ACHN (cell line): Measurements from ENCODE around the gene CHRM4.

Source experiments
- DNase-seq: peaks from one replicate; pipeline ENCODE4 v3.0.0-alpha.2; 2015
- in situ Hi-C: cut with HindIII; loops from 2 replicates; pipeline ENCODE4 v1.10.0; 2017; ENCODE audit warnings: low sequenced_read_pairs, low pct_ligation_motif_present, low pct_unique_long_range_greater_than_20kb

CHRM4 gene

GRCh38 chr11:46360878-46361277, 30.7 kb downstream of the CHRM4 start:
- no peak for DNase-seq
- in situ Hi-C loops: no loop called here

- in situ Hi-C loops: no loop called here
- DNase-seq: no peak
Observed at GRCh38 chr11:46359953-46360352, 31.6 kb downstream of the CHRM4 start.

GRCh38 chr11:46357483-46357936, 34.1 kb downstream of the CHRM4 start:
- DNase-seq: no peak

GRCh38 chr11:46356924-46357482, 34.6 kb downstream of the CHRM4 start:
- in situ Hi-C loops: no loop called here
- no peak for DNase-seq

More at GRCh38 chr11:46357483-46357936, 34.1 kb downstream of the CHRM4 start:
- in situ Hi-C loops: no loop called here

- DNase-seq: no peak
- in situ Hi-C loops: no loop called here
Observed at GRCh38 chr11:46353698-46354097, 37.9 kb downstream of the CHRM4 start.

- in situ Hi-C loops: no loop called here
- DNase-seq: peak; percentile 33
Observed at GRCh38 chr11:46352063-46352841, 39.3 kb downstream of the CHRM4 start.

DNA sequence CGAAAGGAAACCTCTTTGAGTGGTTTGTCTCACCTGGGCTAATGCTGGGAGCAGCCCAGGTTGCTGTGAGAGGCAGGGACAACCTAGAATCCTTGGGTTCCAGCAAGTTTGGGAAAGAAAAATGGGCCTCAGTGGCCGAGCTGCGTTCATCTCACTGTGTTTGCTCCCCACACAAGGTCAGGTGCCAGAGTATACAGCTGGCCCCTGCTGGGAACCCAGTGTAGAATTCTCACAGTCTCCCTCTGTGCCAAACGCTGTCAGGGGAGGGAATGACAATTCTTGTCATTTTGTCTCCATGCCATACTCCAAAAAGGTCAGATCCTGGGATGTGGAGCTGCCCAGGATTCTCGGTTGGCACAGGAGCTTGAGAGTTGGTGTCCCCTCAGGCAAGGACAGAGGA, 40.0 kb downstream of the CHRM4 start:
- in situ Hi-C loops: no loop called here
- DNase-seq: no peak

GRCh38 chr11:46351148-46351547, 40.4 kb downstream of the CHRM4 start:
- in situ Hi-C loops: no loop called here
- DNase-seq: no peak

DNA sequence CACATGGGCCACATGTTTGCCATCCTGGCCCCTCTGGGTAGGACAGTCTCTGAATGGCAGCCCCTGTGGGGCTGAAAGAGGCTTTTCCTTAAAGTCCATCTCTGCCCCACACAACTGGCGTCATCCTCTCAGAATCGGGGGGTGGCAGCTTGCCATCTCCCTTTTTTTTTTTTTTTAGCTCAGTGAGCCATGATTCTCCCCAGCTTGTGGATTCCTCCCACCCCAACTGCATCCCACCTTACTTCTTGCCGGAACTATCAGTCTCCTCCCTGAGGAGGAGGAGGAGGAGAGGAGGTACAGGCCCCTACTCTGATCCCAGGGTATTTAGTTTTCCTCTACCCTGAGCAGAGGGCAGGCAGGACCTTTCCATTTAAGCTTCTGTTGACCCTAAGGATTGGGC, 40.9 kb downstream of the CHRM4 start:
- no peak for DNase-seq
- in situ Hi-C loops: no loop called here

- in situ Hi-C loops: no loop called here
- DNase-seq: no peak
Observed at GRCh38 chr11:46348566-46349401, 42.8 kb downstream of the CHRM4 start.

- DNase-seq: no peak
- in situ Hi-C loops: no loop called here
Observed at GRCh38 chr11:46347637-46348311, 43.8 kb downstream of the CHRM4 start.

DNA sequence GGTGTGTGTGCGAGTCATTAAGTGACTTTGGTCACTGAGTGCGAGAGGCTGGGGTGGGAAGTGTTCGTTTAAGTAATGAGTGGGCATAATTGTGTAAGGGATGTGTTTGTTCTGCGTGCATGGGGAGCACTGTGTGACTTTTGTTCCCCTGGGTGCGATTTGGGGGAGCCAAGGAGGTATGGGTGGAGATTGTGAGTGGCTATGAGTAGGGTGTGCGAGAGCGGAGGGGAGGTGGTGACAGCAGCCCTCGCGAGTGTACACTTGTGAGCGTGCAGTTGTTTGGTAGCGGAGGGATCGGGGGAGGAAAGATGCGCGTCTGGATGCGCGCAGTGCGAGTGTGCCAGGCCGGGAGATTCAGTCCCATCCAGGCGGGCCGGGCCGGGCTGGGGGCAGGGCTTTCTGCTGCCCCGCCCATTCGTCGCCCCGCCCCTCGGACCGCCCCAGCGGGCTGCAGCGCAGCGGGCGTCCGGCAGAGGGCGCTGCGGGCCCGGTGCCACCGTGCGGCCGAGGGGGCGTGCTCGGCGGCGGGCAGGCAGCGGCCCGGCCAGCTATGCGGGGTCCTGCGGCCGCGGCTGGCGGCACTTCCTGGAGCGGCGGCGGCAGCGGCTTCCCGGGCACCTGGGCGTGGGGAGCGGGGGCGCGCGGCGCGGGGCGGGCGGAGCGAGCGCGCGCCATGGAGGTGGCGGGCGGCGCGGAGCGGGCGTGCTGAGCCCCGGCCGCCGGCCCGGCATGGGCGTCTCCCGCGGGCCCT, 44.5 kb downstream of the CHRM4 start, which contains the start of gene DGKZ:
Gene DGKZ, plus strand, starts transcription at position 578 of the 751 bp plus-strand sequence. CDS start 197 bp downstream, outside the sequence.
- in situ Hi-C loops: no loop called here
- DNase-seq: peak; percentile 79

DNA sequence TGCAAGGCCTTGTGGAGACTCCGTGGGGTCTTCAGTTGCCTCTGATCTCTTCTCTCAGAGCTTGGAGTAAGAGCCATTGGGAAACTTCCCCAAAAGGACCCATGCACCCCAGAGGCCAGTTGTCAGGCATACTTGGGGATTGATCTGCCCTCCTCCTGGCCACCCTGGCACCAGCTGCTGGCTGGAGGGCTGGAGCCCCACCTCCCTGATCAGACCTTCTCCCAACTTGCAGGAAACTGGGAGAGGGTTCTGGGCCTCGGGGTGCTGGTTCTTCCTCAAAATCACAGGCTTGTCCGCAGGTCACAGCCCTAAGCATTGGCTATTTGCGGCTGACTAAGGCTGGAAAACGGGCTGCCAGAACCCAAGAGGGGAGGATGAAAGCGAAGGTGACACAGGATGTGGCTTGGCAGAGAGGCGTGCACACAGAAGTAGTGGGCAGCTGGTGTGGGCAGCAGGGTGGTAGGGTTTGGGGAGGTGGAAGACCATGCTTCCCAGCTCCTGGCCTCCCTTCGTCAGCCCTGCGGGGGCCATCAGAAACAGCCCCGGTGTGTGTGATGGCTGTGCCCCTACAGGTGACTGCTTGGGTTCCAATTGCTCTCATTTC, 45.6 kb downstream of the CHRM4 start:
- no peak for DNase-seq
- in situ Hi-C loops: no loop called here

DNA sequence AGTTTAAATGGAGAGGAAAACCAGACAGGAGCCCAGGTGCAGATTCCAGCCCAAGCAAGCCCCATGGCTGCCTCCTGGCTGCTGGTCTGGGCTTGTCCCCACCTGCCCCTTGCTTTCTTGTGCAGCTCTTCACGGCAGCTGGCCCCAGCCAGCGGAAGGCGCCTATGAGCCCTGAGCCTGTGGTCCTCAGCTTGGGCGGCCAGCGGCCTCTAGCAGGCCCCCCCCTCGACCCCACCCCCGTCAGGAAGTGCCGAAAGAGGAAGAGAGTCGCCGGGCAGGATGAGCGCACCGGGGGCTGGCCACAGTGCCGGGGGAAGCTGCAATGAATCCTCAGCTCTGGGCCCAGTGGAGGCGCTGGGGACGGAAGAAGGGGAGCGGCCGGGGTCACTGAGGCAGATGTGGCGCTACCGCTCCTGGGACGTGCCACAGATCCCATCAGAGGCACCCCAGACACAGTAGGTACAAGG, 46.4 kb downstream of the CHRM4 start:
- DNase-seq: no peak
- in situ Hi-C loops: no loop called here

GRCh38 chr11:46343520-46343919, 48.1 kb downstream of the CHRM4 start:
- no peak for DNase-seq
- in situ Hi-C loops: no loop called here

DNA sequence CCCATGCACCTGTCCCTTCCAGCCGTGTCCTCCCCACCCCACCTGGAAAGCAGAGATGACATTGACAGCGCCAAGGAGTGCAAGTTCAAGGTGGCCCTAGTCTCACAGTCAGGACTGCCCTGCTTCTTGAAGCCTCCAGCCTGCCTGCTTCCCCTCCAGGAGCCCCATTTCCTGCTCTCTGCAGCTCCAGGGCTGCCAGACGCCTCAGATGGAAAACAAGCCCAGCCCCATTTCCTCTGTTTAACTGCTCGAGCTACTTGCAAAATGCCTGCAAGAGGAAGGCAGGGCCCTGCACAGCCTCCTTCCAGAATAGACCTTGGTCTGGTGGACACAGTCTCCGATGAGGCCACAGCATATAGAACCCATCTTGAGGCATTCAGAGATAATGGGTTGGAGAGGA, 49.3 kb downstream of the CHRM4 start:
- no peak for DNase-seq
- in situ Hi-C loops: no loop called here

DNA sequence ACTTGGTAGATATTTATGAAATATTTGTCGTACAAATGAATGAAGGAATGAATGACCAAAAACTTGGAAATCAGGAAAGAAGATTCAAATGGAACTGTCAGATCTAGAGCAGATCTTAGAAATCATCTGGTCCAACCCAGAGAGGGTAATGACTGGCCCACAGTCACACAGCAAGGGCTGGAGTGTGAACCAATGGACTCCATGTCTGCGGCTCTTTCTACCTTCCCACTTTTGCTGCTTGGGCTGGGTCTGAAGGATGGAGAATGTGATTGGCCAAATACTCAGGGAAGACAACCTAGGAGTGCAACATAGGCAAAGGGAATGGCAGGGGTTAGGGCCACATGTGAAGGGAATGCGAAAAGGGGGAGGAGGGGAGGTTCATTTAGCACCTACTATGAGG, 50.1 kb downstream of the CHRM4 start:
- DNase-seq: no peak
- in situ Hi-C loops: no loop called here

GRCh38 chr11:46339816-46340215, 51.8 kb downstream of the CHRM4 start:
- in situ Hi-C loops: no loop called here
- DNase-seq: no peak
